A673 (cell line): ENCODE results near the gene RNF17. TPM values are rescaled to one million over a fixed set of nuclear protein-coding genes. Genes with fewer than 3 reads are reported as not detected.

Experiments
- BruUV-seq: library from RNA; stranded (reverse); fragments of 400-500 nt; replicated peaks from 2 replicates; lab custom pipeline; 2021; lab: Mats Ljungman, UMichigan
- CTCF ChIA-PET: fragments of 300-600 bp; sonication (Branson Sonifier 250); formaldehyde crosslinking; loops from one replicate; lab custom pipeline; 2022; ENCODE audit warnings: antibody characterized with exemption; lab: Charles Lee
- POLR2A ChIA-PET: fragments of 300-600 bp; sonication (Branson Sonifier 250); formaldehyde crosslinking; loops from one replicate; lab custom pipeline; 2022; ENCODE audit warnings: antibody characterized with exemption; ENCODE audit not compliant: low non-redundant PET; lab: Charles Lee
- DNase-seq: peaks from one replicate; pipeline ENCODE4 v3.0.0-alpha.2; 2015; ENCODE audit warnings: low spot score
- H3K27ac ChIP-seq: fragments of 200-600 bp; sonication (generic); 2 replicates; pipeline ENCODE4 v1.5.1; 2016; ENCODE audit warnings: mixed run types, low read depth, mild to moderate bottlenecking, mixed read lengths, antibody characterized with exemption, low read length; ENCODE audit not compliant: poor library complexity, severe bottlenecking
- H3K27me3 ChIP-seq: fragments of 200-600 bp; sonication (generic); replicated peaks from 2 replicates; pipeline ENCODE4 v1.6.1; 2017; ENCODE audit warnings: mixed run types, low read depth, mild to moderate bottlenecking, mixed read lengths, antibody characterized with exemption, low read length; ENCODE audit not compliant: insufficient read depth, poor library complexity
- H3K36me3 ChIP-seq: fragments of 200-600 bp; sonication (generic); 2 replicates; pipeline ENCODE4 v1.6.1; 2016; ENCODE audit warnings: mixed run types, mild to moderate bottlenecking, mixed read lengths, antibody characterized with exemption, low read length; ENCODE audit not compliant: insufficient read depth, poor library complexity, severe bottlenecking
- H3K4me1 ChIP-seq: fragments of 200-600 bp; sonication (generic); 2 replicates; pipeline ENCODE4 v1.6.1; 2017; ENCODE audit warnings: mixed run types, mild to moderate bottlenecking, mixed read lengths, antibody characterized with exemption, low read length; ENCODE audit not compliant: insufficient read depth, poor library complexity, severe bottlenecking
- H3K4me3 ChIP-seq: fragments of 200-600 bp; sonication (generic); 2 replicates; pipeline ENCODE4 v1.5.1; 2016; ENCODE audit warnings: low read depth, mixed run types, mild to moderate bottlenecking, mixed read lengths, low read length; ENCODE audit not compliant: poor library complexity, severe bottlenecking
- H3K9me3 ChIP-seq: fragments of 200-600 bp; sonication (generic); 2 replicates; pipeline ENCODE4 v1.6.1; 2016; ENCODE audit warnings: mixed run types, low read depth, mild to moderate bottlenecking, mixed read lengths, antibody characterized with exemption, low read length; ENCODE audit not compliant: poor library complexity, severe bottlenecking
- EZH2 ChIP-seq: fragments of 200-600 bp; sonication (generic); IDR thresholded peaks from 2 replicates; pipeline ENCODE4 v1.6.1; 2017; ENCODE audit warnings: borderline replicate concordance, low read depth, mild to moderate bottlenecking, mixed read lengths, antibody characterized with exemption, low read length; ENCODE audit not compliant: poor library complexity, severe bottlenecking
- intact Hi-C: fragments of 100-400 bp; cut with micrococcal nuclease; formaldehyde crosslinking; loops from one replicate; pipeline ENCODE4 v1.10.0; 2022; ENCODE audit not compliant: unreplicated experiment
- total RNA-seq: library from RNA; stranded (reverse); gene quantifications from 2 replicates; pipeline ENCODE4 v1.2.3, GENCODE V29; 2021
- TF ChIP-seq, protein P1 (sequence below): fragments of 300-800, 200-600 bp; sonication (generic); conservative IDR thresholded peaks from 2 replicates; pipeline ENCODE4 v1.5.1; 2017; ENCODE audit warnings: low read depth, mild to moderate bottlenecking, antibody characterized with exemption, low read length, moderate library complexity, mixed read lengths

RNF17 gene
- total RNA-seq, 1 experiment from 2014 or later: not detected

DNA sequence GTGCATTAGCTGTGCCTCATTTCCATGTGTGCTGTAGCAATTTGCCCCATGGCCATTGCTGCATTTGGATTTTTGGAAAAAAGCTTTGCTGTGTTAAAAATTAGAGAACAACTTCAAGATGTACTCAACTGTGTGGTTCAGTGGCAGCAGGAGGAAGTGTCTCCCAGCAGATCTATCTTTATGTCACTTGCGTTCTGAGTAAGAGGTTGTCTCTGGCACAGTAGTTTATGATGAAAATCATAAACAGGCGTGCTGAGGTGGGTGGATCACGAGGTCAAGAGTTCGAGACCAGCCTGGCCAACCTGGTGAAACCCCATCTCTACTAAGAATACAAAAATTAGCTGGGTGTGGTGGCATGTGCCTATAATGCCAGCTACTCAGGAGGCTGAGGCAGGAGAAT, 29.0 kb upstream of the RNF17 start:
- Histone ChIP-seq H3K9me3 (no peaks in the 10 kb centered on the region), H3K36me3 (no peaks in the 10 kb centered on the region), H3K4me3 (no peak overlapping the region), H3K4me1 (no peaks in the 10 kb centered on the region), H3K27ac (no peak overlapping the region), H3K27me3 (no peaks in the 10 kb centered on the region)
- intact Hi-C loops: no loop called here
- POLR2A ChIA-PET: no interaction called here
- BruUV-seq: no TSS peak
- TF ChIP-seq EZH2: no peak
- TF ChIP-seq, protein P1, sequence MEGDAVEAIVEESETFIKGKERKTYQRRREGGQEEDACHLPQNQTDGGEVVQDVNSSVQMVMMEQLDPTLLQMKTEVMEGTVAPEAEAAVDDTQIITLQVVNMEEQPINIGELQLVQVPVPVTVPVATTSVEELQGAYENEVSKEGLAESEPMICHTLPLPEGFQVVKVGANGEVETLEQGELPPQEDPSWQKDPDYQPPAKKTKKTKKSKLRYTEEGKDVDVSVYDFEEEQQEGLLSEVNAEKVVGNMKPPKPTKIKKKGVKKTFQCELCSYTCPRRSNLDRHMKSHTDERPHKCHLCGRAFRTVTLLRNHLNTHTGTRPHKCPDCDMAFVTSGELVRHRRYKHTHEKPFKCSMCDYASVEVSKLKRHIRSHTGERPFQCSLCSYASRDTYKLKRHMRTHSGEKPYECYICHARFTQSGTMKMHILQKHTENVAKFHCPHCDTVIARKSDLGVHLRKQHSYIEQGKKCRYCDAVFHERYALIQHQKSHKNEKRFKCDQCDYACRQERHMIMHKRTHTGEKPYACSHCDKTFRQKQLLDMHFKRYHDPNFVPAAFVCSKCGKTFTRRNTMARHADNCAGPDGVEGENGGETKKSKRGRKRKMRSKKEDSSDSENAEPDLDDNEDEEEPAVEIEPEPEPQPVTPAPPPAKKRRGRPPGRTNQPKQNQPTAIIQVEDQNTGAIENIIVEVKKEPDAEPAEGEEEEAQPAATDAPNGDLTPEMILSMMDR: no peak
- CTCF ChIA-PET: no interaction called here
- DNase-seq: no peak

DNA sequence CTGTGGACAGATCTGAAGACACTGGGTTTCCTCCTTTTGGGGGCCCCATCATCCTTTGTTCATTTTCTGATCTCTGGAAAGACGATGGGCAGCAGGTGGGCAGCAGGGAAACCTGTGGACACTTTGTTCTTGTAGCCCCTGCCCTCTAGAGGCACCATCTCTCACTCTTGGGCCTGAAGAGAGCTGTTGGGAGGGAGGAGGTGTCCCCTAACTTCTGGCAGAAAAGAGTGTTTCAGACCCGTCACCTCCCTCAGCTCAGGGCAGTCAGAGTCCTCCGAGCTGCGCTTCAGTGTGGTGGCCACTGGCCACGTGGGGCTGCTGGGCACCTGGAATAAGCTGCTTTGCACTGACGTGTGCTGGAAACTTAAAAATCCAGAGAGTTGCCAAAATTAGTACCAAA, 26.9 kb upstream of the RNF17 start:
- Histone ChIP-seq H3K4me3 (no peak overlapping the region), H3K27me3 (no peaks in the 10 kb centered on the region), H3K4me1 (peaks cover 5% of the 10 kb centered on the region), H3K36me3 (no peaks in the 10 kb centered on the region), H3K27ac (no peak overlapping the region), H3K9me3 (no peaks in the 10 kb centered on the region)
- CTCF ChIA-PET: no interaction called here
- intact Hi-C loops: no loop called here
- POLR2A ChIA-PET: no interaction called here
- TF ChIP-seq, protein P1: no peak
- TF ChIP-seq EZH2: no peak
- DNase-seq: no peak
- BruUV-seq: no TSS peak

DNA sequence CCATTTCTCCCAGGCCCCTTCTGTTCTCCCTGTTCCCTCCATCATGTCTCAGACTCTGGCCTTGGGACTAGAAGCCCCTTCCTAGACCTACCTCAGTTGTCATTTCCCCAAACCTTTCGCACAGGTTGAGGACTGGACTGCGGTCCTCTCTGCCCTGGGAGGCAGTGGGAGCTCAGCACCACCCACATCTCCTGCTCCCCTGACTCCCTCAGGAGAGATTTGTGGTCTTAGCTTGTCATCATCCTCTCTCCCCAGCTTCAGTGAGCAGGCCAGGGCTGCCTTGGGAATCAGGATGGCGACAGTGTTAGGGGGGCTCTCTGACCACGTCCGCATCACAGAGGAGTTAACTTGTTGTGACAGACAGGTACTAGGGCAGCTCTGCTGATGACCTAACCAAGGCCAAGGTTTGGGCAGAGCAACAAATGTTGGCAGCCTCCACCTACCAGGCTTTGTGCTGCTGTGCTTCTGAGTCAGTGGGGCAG, 25.6 kb upstream of the RNF17 start:
- CTCF ChIA-PET: no interaction called here
- H3K27me3 ChIP-seq: no peaks in the 10 kb centered on the region
- DNase-seq: no peak
- H3K9me3 ChIP-seq: no peaks in the 10 kb centered on the region
- H3K27ac ChIP-seq: no peak overlapping the region
- POLR2A ChIA-PET: no interaction called here
- intact Hi-C loops: no loop called here
- BruUV-seq: no TSS peak
- H3K36me3 ChIP-seq: no peaks in the 10 kb centered on the region
- peaks cover 11% of the 10 kb centered on the region for H3K4me1 ChIP-seq
- no peak overlapping the region for H3K4me3 ChIP-seq
- no peak for TF ChIP-seq EZH2
- TF ChIP-seq, protein P1: no peak
